HG02610 (cell line): ENCODE data around the gene RRAGB.
"Not testable (repeated sequence)": the region's sequence is repeated elsewhere in the genome, so short reads cannot be mapped to it uniquely, and the experiment has no call there.

ENCODE experiments used
- ATAC-seq: cut with Tn5 transposase; IDR thresholded peaks from one replicate; pipeline ENCODE4 v1.9.1; 2021; ENCODE audit warnings: mild to moderate bottlenecking, moderate library complexity; ENCODE audit not compliant: unreplicated experiment

Gene RRAGB, protein sequence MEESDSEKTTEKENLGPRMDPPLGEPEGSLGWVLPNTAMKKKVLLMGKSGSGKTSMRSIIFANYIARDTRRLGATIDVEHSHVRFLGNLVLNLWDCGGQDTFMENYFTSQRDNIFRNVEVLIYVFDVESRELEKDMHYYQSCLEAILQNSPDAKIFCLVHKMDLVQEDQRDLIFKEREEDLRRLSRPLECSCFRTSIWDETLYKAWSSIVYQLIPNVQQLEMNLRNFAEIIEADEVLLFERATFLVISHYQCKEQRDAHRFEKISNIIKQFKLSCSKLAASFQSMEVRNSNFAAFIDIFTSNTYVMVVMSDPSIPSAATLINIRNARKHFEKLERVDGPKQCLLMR

DNA sequence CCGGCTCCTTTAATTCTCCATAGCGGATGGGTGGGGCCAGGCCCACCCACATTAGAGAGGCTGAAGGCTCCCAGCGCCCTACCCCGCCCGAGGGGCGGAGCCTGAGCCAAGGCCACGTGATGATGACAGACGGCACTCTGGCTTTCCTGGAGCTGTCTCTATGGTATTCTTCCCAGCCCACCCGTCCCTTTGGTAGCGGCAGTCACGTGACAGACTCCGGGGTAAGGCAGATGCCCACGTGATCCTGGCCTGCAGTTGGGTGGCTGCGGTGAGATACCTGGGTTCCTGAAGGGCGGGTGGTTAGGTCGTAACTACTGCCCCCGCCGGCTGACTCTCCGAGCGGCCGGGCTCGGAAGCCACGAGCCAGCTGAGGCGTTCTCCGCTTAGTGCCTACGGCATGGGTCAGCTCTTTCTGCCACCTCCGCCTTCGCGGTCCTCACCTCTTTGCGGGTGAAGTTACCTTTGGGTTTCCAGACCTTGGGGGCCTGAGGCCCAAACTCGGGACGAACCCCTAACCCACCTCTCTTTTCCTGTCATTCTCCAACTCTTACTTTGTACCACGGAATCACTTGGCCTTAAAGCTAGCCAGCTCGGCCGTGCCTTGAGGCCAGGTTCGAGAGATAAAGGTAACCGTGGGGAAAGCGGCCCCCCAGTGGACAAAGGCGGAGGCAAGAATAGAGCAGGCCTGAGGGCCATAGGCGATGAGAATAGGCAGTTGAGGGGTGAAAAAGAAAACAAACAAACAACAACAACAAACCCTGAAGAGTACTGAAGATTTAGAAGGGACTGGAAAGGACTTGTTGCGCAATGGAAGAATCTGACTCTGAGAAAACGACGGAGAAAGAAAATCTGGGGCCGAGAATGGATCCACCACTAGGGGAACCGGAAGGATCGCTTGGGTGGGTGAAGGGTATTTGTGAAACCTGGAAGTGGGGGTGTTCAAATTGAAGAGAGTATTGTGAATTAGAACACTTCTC is at the start of gene RRAGB:
Gene RRAGB (plus strand): TSS at position 229 of the 977 bp plus-strand sequence. CDS start 579 bp downstream, at position 808.
- peak; percentile 97 for ATAC-seq

DNA sequence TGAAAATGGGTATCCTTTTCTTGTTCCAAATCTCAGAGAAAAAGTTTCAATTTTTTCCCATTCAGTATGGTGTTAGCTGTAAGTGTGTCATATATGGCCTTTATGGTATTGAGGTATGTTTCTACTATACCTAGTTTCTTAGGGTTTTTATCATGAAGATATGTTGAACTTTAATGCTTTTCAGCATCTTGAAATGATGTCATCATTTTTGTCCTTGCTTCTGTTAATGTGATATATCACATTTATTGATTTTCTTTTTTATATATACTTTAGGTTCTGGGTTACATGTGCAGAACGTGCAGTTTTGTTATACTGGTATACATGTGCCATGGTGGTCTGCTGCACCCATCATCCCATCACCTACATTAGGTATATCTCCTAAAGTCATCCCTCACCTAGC is 49.5 kb upstream of the RRAGB start:
- ATAC-seq = no peak

DNA sequence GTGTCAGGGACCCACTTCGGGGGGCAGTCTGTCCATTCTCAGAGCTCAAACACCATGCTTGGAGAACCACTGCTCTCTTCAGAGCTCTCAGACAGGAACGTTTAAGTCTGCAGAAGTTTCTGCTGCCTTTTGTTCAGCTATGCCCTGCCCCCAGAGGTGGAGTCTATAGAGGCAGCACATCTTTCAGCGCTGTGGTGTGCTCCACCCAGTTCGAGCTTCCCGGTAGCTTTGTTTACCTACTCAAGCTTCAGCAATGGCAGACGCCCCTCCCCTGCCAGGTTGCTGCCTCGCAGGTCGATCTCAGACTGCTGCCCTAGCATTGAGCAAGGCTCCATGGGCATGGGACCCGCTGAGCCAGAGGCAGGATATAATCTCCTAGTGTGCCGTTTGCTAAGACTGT is 29.0 kb upstream of the RRAGB start:
- ATAC-seq = not testable (repeated sequence)

DNA sequence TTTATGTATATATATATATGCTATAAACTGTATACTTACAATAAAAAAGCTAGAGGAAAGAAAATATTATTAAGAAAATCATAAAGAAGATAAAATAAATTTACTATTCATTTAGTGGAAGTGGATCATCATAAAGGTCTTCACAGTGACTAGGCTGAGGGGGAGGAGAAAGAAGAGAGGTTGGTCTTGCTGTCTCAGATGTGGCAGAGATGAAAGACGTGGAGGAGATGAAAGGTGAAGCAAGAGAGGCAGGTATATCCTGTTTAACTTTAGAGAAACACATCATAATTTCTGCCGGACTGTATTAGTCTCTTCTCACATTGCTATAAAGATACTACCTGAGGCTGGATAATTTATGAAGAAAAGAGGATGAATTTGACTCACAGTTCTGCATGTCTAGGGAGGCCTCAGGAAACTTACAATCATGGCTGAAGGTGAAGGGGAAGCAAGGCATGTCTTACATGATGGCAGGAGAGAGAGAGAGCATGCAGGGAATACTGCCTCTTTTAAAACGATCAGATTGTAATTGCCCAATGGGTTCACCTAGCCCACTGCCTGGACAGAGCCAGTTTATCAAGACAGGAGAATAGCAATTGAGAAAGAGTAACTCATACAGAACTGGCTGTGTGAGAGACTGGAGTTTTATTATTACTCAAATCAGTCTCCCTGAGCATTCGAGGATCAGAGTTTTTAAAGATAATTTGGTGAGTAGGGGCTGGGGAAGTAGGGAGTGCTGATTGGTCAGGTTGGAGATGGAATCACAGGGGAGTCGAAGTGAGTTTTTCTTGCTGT is 22.1 kb upstream of the RRAGB start:
- no peak for ATAC-seq

DNA sequence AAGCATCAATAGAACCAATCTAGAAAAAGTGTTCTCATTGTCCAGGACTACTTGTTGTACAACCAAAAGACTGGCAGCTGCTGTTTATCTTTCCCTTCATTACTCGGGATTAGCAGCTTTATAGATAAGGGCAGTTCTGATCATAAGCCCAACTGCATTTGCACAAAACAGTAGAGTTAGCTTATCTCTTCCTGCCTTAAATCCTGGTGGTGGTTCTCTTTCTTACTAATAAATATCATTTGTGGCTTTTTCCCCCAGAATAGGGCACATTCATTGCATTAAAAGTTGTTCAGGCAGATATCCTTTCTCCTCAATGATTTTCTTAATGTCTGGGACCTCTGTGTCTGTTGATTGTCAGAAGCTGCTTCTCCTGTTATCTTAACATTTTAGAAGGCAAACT is 20.2 kb upstream of the RRAGB start:
- ATAC-seq = no peak

DNA sequence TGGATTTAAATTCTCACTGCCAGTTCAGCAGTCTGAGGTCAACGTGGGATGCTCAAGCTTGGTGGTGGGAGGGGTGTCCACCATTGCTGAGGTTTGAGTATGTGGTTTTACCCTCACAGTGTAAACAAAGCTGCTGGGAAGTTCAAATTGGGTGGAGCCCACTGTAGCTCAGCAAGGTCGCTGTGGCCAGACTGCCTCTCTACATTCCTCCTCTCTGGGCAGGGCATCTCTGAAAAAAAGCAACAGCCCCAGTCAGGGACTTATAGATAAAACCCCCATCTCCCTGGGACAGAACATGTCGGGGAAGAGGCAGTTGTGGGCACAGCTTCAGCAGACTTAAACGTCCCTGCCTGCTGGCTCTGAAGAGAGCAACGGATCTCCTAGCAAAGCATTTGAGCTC is 14.9 kb upstream of the RRAGB start:
- ATAC-seq = no peak

DNA sequence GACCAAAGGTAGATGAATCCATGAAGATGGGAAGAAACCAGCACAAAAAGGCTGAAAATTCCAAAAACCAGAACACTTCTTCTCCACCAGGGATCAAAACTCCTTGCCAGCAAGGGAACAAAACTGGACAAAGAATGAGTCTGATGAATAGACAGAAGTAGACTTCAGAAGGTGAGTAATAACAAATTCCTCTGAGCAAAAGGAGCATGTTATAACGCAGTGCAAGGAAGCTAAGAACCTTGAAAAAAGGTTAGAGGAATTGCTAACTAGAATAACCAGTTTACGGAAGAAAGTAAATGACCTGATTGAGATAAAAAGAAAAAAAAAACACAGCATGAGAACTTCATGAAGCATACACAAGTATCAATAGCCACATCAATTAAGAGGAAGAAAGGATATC is 14.1 kb upstream of the RRAGB start:
- not testable (repeated sequence) for ATAC-seq

DNA sequence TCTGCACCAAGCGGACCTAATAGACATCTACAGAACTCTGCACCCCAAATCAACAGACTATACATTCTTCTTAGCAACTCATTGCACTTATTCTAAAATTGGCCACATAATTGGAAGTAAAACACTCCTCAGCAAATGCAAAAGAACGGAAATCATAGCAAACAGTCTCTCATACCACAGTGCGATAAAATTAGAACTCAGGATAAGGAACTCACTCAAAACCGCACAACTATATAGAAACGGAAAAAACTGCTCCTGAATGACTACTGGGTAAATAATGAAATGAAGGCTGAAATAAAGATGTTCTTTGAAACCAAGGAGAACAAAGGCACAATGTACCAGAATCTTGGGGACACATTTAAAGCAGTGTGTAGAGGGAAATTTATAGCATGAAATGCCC is 12.5 kb upstream of the RRAGB start:
- not testable (repeated sequence) for ATAC-seq

DNA sequence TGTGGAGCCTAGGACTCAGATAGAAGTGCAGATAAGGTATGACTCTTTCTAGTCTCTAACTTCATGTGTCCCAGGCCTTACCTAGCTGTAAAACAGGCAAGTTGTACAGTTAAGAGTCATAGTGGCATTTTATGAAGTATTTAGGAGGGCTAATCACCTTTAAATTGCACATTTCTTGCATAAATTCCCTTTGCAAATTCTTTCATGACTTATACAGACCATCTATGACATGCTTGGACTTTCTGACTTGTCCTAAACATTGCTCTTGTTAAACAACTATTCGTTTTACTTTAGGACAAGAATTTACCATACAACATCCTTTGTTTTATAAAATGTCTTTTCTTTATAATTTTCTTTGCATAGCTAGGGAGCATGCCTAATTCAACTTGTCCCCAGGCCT is 7.8 kb upstream of the RRAGB start:
- no peak for ATAC-seq

DNA sequence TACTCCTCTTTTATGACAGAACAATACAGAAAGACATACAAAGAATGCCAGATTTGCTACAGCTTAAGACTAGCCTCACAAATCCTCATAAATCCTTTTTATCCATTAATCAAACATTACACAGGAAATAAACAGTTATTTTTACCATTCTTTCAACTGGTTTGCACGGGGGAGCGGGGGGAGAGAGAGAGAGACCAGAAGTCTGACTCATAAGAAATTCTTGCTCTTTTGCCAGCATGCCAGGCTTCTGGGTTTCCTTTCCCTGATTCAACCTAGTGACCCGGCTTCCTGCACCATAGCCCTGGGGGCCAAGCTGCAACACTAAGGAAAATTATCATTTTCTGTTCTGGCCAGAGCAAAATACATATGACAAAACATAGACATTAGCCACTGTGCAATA is 6.8 kb upstream of the RRAGB start:
- no peak for ATAC-seq

DNA sequence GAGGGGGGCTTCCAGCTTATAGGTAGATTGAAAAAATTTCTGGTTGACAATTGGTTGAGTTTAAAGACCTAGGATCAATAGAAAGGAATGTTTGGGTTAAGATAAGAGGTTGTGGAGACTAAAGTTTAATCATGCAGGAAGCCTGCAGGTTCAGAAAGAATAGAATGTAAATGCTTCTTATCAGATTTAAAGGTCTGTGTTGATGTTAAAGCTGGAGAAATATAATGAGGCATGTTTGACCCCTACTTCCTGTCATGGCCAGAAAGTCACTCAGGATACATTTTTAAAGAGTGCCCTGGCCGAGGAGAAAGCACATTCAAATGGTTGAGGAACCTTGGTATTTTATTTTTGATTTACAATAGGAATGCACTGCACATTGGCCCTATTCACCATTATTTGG is 3.9 kb upstream of the RRAGB start:
- no peak for ATAC-seq

DNA sequence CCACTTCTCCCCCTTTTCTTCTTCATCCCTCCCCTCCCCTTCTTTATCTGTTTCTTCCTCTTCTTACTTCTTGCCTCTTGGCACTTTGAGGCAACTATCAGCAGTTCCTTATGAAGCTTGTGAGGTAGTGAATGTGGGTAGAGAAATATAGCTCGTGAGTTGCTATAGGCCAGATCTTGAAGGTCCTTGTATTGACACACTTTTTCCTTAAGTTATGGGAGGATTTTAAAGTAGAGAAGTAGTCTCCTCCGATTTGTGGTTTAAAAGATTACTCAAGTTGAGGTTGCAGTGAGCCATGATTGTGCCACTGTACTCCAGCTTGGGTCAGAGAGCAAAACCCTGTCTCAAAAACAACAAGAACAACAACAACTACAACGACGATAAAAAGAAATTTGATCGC is 3.4 kb upstream of the RRAGB start:
- ATAC-seq = no peak

DNA sequence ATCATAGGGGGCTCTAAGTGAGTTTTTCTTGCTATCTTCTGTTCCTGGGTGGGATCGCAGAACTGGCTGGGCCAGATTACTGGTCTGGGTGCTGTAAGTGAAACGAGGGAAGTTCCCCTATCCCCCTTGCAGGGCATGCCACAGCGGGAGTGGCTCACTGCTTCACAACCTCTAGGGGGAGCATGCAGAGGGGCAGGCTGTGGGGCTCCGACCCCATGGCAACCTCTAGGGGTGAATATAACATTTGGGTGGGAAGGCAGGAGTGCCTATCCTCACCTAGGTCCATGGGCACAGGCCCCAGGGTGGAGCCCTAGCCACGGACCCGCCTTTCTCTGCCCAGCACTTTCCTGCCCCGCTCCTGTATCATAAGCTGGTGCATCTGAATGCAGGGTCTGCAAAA is 1.7 kb upstream of the RRAGB start:
- ATAC-seq = no peak

DNA sequence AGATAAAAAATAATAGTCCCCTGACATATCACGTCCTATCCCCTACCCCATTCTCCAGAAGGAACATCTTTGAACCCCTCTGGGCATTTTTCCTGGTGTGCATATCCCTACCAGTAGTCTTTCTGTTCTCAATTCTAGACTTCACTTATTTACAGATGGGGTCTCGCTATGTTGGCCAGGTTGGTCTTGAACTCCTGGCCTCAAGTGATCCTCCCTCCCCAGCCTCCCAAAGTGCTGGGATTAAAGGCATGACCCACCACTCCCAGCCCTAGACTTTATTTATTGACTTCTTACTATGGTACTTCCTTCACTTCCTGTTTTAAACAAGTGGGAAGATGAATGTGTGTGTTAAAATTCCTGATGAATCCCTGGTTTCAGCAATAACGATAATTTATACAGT is 612 bp upstream of the RRAGB start:
- ATAC-seq = no peak

DNA sequence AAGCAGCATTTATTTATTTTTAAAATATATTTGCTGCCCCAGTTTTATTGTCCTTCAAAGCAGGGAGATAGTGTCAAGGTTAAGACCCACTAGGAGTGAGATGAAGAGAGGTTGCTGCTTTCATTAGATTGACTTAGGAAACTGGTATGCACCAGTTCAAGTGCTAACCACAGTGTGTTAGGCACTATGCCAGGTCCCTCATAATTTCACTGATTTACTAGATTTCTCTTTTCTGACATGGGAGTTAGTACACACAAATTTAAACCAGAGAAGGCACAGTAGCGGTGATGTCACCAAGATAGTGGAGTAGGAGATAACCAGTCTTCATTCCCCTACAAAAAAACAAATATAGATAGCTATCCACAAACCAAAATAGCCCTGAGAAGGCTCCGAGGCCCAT is 14.3 kb downstream of the RRAGB start:
- ATAC-seq = no peak

DNA sequence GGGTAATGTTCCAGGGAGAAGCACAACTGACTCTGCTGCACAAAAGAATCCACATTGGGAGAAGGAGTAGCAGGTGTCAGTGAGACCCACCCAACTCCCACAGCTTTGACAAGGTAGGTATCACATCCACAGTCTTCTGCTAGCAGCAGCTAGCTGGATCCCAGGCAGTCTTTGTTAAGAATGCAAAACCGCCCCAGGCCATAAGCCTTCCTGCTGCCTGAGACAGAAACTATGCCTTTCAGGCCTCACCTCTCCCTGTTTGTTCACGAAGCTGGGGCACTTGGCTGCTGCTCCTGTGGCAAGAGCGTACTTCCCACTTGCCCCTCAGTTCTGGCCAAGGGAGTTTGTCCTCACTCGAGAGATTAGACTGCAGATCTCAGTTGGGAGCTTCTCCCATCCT is 21.4 kb downstream of the RRAGB start:
- ATAC-seq = no peak

DNA sequence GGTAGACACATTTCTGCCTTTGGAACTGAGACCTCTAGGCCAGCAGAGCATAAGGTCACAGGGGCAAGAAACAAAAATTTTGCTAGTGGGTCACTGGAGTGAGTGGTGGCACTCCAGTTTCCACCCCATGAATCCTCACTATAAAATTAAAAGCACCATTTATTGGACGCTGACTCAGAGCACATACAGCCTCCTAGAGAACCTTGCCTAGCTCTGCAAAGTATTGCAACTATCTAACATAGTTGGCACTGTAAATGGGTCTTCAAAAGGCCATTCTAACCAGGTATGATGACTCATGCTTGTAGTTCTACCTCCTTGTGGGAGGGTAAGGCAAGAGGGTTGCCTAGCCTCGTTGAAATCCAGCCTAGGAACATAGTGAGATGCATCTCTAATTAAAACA is 25.1 kb downstream of the RRAGB start:
- no peak for ATAC-seq

DNA sequence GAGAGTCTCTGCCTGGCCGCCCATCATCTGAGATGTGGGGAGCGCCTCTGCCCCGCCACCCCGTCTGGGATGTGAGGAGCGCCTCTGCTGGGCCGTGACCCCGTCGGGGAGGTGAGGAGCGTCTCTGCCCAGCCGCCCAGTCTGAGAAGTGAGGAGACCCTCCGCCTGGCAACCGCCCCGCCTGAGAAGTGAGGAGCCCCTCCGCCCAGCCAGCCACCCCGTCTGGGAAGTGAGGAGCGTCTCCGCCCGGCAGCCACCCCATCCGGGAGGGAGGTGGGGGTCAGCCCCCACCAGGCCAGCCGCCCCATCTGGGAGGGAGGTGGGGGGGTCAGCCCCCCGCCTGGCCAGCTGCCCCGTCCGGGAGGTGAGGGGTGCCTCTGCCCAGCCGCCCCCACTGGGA is 30.9 kb downstream of the RRAGB start:
- not testable (repeated sequence) for ATAC-seq

DNA sequence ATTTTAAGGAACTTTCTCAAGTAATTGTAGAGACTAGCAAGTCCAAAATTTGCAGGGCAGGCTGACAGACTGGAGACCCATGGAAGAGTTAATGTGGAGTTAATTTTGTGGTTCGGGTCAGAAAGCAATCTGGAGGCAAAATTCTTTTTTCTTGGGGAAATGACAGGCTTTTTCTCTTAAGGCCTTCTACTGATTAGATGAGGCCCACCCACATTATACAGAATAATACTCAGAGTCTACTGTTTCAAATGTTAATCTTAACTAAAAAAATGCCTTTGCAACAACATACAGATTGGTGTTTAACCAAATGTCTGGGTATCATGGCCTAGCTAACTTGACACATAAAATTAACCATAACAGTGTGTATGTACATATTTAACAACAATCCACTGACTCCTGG is 32.7 kb downstream of the RRAGB start:
- no peak for ATAC-seq

DNA sequence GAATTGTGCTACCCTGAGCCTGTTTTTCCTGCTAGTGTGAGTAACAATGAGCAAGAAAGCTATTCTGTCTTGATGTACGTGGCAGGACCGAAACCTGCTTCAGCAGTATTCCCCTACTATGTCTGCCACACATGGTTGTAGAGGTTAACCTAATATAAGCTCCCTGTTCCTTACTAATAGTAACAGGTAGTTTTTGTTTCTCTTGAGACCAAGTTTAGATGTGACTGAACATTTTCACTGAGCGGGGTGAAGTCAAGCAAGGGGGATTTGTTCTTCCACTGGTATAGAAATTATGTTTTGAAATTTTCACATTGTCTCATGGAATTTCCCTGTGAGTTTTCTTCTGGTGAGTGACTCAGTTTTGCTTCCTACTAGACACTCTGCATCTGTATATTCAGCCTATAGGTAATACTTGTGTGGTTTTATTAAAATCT is 37.3 kb downstream of the RRAGB start:
- ATAC-seq = peak; percentile 97

DNA sequence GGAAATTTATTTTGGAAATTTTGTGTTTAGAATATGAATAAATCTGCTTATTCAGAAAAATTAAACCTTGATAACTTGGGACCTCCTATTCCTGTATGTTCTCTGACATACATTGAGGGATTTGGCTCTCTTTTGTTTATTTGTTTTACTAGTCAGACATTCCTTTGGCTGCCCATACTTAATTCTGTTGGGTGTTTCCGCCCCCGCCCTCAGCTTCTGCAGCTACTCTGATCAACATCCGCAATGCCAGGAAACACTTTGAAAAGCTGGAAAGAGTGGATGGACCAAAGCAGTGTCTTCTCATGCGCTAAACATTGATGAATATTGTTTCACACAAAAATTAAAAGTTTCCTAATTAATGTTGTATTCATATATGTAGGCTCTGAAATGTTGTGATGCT is 40.5 kb downstream of the RRAGB start:
- ATAC-seq = no peak
